Measurements from ENCODE around the gene PI16.

The PI16 gene

DNA sequence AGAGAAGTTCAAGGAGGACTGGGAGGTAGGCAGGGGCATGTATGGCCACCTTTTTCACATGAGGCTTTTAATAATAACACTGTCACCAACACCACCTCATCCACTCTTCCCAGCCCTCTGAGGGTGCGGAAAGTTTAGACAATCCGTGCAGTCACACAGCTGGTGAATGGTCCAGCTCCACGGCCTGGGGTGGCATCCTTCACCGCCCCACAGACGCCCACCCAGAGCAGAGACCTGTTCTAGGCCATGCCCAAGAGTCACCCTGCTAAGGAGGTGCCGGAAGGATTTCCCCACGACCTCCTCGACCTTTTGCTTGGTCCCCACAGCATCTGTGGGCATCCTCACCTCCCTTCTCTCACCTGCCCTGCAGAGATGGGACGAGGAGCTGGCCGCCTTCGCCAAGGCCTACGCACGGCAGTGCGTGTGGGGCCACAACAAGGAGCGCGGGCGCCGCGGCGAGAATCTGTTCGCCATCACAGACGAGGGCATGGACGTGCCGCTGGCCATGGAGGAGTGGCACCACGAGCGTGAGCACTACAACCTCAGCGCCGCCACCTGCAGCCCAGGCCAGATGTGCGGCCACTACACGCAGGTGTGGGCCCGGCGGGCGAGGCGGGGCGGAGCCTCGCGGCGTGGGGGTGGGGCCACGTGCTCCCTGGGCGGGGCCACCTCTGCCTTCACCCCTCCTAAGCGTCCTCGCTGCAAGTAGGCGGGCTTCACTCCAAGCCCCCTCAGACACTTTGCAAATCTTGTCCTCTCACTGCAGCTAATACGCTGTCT is 4.4 kb downstream of the PI16 start:
- no peak for DNase-seq

GRCh38 chr6:36959555-36960250 is 5.2 kb downstream of the PI16 start:
- no peak for DNase-seq

DNA sequence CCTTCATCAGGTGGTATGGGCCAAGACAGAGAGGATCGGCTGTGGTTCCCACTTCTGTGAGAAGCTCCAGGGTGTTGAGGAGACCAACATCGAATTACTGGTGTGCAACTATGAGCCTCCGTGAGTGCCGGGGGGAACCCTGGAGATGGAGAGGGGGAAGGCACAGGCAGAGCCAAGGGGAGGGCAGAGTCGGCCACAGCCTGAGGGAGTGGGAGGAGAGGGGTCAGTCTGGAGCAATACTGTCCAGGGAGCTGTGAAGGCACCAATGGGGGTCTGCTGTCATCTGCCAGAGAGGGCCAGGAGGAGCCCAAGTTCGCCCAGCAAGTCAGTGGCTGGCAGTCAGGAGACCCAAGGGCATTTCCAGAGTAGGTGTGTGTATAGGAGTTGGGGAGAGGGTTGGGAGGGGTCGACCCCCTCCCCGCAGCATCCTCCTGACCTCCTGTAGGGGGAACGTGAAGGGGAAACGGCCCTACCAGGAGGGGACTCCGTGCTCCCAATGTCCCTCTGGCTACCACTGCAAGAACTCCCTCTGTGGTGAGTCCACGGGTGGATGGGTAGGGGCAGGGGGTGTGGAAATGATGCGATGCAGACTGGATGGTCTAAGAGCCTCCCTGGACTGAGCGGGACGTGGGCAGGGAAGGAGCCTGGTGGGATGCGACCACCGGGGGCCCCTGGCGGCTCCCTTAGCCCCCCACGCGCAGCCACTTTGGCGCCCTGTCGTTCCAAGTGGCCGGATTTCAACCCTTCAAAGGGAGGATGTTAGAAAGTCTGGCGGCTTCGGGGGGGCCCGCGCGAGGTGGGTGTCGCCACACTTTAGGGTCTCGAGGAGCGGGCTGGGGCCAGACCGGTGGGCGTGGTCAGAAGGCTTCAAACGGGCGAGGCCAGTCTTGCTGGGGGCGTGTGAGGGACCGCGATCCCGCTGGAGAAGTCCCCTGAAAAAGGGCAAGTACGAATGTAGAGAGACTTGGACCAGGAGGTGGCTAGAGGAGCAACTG is 7.2 kb downstream of the PI16 start:
- no peak for DNase-seq

DNA sequence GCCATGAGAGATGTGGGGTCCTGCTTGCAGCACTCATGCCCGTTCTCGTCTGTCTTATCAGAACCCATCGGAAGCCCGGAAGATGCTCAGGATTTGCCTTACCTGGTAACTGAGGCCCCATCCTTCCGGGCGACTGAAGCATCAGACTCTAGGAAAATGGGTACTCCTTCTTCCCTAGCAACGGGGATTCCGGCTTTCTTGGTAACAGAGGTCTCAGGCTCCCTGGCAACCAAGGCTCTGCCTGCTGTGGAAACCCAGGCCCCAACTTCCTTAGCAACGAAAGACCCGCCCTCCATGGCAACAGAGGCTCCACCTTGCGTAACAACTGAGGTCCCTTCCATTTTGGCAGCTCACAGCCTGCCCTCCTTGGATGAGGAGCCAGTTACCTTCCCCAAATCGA is 8.3 kb downstream of the PI16 start:
- DNase-seq: no peak

DNA sequence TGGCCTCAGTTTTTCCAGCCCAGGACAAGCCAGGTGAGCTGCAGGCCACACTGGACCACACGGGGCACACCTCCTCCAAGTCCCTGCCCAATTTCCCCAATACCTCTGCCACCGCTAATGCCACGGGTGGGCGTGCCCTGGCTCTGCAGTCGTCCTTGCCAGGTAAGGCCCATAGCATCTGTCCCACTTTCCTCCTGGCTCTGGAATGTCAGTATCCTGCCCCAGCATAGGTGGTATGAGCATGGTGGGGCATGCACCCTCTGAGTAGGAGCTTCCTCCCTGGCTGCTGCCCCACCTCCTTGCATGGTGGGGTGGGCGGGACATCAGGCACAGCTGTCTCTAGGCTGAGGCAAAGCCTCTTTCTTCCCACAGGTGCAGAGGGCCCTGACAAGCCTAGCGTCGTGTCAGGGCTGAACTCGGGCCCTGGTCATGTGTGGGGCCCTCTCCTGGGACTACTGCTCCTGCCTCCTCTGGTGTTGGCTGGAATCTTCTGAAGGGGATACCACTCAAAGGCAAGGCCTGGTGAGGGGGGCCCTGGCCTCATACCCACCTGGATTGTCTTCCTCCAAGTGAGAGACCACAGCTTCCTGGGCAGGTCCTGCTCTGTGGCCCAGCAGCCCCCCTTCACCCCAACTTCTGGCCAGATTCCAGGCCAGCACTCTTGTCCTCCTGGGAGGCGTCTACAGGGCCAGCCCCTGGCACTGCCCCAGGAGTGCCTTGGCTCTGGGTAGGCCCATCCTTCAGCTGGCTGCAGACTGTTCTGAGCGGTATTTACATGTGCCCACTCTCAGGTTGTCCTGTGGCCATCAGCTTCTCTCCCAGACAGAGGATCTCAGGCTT is 9.1 kb downstream of the PI16 start:
- peak; percentile 71 for DNase-seq

DNA sequence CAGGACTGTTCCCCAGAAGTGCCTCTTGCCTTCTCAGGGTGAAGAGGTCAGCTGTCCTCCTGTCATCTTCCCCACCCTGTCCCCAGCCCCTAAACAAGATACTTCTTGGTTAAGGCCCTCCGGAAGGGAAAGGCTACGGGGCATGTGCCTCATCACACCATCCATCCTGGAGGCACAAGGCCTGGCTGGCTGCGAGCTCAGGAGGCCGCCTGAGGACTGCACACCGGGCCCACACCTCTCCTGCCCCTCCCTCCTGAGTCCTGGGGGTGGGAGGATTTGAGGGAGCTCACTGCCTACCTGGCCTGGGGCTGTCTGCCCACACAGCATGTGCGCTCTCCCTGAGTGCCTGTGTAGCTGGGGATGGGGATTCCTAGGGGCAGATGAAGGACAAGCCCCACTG is 9.8 kb downstream of the PI16 start:
- no peak for DNase-seq

DNA sequence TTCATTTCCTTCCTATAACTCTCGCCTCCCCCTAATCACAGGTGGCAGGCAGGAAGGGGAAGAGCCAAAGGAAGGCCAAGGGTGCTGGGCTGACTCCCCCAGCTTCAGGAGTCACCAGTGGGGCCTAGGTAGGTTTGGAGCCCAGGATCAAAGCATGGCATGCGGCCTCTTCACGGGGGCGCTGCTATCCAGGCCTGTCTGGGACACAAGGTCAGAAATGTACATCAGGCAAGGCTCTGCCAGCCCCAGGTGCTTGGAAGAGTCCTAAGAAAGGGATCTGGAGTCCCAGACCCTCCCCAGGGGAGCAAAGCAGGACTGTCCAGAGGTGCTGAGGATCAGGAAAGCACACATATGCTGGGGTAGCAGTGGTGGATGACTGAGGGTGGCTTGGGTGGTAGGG is 10.4 kb downstream of the PI16 start:
- DNase-seq: no peak

- DNase-seq: no peak
These were observed 12.8 kb downstream of the PI16 start for GRCh38 chr6:36967301-36967700.

DNA sequence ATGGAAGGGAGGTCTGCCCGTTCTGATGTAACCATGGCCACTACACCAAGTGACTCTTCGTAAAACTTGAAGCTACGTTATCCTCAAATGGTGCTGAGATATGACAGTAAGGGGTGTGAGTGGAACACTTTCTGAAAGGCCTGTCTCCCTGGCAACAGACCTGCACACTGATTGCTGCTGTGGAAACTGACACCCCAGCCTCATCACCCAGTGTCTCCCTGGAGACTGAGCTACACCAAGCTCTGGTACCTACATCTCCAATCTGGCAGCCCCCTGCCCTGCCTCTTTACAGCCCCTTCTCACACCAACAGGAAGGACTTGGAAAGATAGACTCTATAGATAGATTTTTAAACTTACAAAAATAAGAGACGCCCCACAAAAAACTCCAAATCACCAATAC is 13.2 kb downstream of the PI16 start:
- no peak for DNase-seq

GRCh38 chr6:36968266-36968977 is 13.9 kb downstream of the PI16 start:
- DNase-seq: no peak

- DNase-seq: no peak
These were observed 14.7 kb downstream of the PI16 start for GRCh38 chr6:36969240-36969691.

- DNase-seq: no peak
These were observed 15.7 kb downstream of the PI16 start for GRCh38 chr6:36969988-36970891.

DNA sequence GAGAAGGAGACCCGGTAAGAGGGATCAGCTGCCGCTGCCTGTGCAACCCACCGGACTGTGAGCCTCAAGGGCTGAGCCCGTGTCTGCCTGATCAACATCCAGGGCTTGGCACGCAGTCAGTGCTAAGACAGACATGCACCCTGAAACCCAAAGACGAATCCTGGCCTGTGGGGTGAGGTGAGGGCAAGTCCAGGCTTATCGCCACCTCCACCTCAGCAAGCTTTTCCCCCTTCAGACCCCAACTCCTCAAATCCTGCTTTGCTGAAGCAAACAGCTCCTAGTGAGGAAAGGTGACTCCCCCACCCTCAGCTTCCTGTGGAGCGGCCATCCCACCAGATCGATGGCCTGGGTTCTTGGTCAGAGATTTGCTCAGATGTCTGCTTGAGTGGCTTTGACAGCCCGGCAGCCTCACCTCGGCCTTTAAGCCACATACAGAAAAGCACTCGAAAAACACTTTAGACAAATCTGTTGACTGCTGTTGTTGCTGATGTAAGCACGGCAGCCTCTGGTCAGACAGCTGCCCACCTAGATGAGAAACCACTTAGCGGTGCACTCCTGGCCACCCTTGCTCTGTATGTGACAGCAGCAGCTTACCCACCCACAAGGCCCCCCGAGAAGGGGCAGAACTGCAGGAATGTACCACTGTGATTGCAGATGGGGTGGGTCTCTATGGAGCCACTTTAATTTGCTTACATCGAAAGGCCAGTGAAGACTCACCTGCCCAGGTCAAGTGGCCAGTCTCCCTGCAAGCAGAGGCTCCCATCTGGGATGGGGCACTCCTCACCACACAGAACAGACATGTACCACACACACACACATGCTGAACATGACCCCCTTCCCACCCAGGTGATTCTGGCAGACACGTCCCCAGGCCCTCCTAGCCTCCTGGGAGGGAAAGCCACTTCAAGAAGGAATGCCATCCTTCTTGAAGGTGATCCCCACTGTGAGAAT is 16.6 kb downstream of the PI16 start:
- DNase-seq: no peak

- DNase-seq: no peak
These were observed 17.6 kb downstream of the PI16 start for GRCh38 chr6:36971921-36972673.

DNA sequence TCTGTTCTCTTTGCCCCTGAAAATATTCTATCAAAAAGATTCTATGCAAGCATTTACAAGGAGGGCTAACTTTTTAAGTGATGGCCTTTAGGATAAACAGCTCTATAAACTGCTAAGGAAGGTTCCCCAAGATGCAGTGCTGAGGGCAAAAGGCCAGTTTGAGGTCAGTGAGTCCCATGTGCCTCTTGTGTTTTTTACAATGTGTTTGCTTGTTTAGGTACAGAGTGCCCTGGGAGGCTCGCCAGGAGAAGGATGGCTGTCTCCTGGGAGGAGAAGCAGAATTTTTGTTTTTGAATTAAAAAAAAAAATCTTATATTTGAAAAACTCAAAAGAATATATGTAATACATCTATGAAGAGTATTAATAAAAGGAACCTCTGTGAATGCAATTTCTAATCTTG is 18.7 kb downstream of the PI16 start:
- no peak for DNase-seq

- DNase-seq: no peak
These were observed 19.1 kb downstream of the PI16 start for GRCh38 chr6:36973647-36974046.

DNA sequence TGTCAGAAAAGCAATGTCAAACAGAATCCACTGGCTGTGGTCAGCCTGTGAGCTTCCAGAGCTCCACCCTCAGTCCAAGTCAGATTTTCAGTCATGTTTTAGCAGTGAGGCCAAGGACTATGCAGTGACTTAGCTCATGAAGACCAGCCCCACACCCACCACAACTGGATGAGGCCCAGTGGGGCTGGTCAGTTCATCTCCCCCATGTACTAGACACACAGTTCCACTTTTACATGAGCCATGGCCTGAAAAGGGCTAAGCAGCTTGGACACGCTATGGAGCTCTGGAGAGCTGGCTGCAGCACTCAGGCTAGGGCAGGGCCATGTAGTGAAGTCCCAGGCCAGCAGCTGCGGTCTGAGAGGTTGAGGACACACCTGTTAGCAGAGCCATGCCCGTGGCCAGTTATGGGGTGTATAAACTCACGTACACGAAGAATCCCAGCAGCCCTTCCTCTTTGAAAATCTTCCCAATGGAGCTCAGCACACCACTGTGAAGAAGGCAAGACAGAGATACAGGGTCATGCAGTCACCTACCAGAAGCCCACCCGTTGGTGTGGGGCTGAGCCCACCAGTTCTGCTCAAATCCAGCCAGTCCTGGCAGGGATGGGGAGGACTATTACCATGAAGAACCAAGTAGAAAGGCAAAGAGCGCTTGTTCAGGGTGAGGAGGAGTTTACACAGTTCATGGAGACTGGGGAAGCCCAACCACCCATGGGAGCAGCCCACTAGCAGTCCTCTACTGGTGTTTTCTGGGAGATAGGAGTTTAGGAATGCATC is 20.9 kb downstream of the PI16 start:
- DNase-seq: no peak

GRCh38 chr6:36976007-36976264 is 21.4 kb downstream of the PI16 start:
- DNase-seq: no peak

Data from NCI-H2029 treated with DMSO at 0.1 percent for 48 hours (cell line).